ENCODE measurements around the gene ST6GALNAC5.
"Not testable (repeated sequence)": the region's sequence is repeated elsewhere in the genome, so short reads cannot be mapped to it uniquely, and the experiment has no call there.

ST6GALNAC5 gene

DNA sequence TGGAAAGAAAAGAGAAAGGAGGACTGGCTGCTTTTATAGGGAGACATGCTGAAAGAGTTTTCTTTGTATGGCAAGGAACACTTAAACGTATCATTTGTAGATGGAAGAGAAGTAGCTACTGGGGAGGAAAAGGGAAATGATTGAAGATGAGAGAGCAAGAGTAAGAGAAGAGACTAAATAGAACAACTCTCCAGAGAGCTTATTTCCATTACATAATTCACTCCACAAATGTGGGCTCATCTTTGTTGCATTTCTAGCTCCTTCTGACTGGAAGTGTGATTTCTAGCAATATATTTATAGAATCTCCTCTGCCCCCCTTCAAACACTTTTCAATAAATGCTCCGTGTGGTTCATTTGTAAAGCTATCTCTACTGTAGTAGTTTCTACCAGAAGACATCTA lies 71.0 kb downstream of the ST6GALNAC5 start:
- DNase-seq (ENCODE audit: low read depth, low spot score) = no peak

DNA sequence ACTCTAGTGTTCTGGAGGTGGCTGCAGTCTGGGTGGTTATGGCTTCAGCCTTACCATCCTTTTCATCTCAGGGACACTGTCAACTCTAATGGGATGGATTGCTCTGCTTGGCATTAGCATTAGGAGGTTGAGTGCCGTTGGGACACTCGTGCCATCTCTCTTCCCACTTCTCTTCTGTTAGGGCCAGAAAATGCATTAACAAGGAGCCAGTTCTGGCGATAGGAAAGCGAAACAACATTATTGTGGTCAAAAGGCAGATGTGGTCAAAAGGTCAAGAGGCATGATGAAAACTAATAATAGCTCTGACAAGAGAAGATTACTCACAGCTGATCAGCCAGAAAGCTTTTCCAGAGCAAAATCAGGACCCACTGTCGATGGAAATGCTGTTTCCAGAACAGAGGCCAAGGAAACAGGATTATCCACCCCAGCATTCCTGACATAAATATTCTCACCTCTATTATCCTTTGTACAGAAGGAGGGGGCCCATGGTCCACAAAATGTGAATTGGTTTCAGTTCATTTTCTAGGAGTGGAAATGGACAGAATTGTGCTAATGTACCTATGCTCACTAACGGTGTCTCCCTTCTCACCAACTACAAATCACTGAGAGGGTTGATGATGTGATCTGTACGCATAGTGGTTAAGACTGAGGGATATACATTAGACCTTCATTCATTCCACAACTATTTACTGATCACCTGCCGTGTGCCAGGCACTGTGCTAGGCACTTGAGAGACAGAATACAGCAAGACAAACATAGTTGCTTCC lies 72.0 kb downstream of the ST6GALNAC5 start:
- DNase-seq (ENCODE audit: low read depth, low spot score) = no peak

- DNase-seq (ENCODE audit: low read depth, low spot score) = no peak
Observed at GRCh38 chr1:76939817-76940216, 72.5 kb downstream of the ST6GALNAC5 start.

- DNase-seq (ENCODE audit: low read depth, low spot score) = no peak
Observed at GRCh38 chr1:76940571-76941335, 73.5 kb downstream of the ST6GALNAC5 start.

DNA sequence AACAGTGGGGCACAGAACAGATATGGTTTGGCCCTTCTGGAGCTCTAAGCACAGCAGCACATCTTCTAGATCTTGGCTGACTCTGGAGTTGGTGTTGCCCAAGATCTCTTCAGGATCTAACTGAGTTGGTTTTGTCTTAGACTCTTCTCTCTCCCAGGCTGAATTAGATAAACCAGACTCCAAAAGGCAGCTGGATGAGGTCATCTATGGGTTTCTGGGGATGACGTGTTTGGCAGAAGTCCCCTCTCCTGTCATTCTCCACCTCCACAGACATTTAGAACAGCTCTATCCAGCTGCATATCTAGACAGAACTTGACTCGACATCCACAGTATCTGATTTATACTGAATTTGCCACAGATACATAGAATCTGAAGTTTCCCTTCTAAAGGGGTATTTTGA lies 75.3 kb downstream of the ST6GALNAC5 start:
- DNase-seq (ENCODE audit: low read depth, low spot score) = no peak

GRCh38 chr1:76944942-76945341 lies 77.7 kb downstream of the ST6GALNAC5 start:
- no peak for DNase-seq (ENCODE audit: low read depth, low spot score)

DNA sequence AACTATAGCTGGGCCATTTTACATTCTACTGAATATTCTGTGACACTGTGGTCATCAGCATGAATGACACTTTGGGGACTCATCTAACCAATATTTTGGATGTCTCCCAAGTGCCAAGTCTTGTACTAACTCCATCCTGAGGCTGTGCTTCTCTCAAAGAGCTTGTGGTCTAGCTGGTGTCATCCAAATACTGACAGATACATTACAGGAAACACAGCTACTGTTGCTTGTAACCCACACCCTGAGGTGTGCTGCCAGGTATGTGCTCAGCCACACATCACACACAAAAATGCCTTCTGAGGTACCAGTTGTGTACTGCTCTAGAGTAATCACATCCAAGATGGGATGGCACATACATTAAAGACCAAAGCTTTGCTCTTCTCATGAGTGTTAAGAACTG lies 81.6 kb downstream of the ST6GALNAC5 start:
- no peak for DNase-seq (ENCODE audit: low read depth, low spot score)

DNA sequence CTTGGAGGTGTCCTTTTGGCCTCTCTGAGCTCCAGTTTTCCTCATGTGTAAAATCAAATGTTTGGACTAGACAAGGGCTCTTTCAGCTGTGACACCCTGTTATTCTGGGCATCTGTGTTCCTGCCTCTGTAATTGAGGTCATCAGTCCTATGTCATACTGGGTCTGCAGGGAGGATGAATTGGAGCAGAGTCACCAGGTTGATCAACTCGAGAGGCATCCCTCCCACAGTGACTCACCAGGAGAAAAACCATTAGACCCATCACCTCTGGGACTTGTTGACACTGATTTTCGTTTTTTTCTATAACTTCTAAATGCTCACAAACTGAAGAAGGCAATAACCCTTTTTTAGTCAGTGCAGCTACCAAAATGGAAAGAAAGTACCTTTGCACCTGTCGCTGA lies 82.2 kb downstream of the ST6GALNAC5 start:
- no peak for DNase-seq (ENCODE audit: low read depth, low spot score)

DNA sequence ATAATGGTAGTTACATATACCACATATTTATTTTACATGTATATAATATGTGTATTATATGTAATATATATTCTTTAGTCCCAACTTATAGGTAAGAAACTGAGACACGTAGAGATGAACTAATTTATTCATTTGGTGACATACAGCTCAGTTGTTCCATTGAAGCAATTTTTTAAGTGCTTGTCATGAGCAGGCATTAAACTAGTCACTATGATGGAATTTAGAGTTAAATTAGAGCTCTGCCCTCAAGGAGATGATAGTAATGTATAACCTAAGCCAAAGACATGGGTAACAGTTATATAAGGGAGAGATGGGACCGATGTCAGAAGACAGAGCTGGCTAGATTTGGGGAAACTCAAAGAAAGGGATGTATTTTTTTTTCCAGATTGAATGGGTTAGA lies 83.0 kb downstream of the ST6GALNAC5 start:
- DNase-seq (ENCODE audit: low read depth, low spot score) = no peak

DNA sequence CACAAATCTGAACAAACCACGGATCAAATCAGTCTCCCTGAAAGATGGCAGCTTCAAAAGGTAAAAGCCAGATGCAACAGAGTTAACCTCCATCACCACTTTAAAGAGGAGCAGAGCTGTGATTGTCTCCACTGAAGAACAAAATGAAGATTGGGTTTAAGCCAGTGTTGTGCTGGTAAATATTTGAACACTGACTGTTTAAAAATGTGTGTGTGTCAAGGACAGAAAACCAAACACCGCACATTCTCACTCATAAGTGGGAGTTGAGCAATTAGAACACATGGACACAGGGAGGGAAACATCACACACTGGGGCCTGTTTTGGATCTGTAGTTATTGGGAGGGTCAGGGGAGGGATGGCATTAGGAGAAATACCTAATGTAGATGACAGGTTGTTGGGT lies 83.9 kb downstream of the ST6GALNAC5 start:
- DNase-seq (ENCODE audit: low read depth, low spot score) = no peak

DNA sequence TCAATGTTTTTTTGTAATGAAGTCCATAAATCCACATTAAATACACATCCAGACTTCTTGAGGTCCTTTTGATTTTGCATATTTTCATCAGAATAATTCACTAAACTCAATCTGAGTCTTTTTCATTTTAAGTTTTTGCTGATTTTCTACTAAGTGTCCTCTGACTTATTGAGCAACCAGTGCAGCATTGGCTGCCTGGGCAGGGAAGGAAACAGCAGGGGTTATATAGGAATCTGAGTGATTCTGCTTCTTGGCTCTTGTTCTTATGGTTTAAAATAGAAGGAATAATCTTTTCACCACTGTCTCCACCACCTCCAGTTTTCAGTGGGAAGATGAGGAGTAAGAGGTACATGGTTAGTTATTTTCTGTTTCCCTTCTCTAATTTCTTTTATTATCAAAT lies 88.4 kb downstream of the ST6GALNAC5 start:
- DNase-seq (ENCODE audit: low read depth, low spot score) = no peak

DNA sequence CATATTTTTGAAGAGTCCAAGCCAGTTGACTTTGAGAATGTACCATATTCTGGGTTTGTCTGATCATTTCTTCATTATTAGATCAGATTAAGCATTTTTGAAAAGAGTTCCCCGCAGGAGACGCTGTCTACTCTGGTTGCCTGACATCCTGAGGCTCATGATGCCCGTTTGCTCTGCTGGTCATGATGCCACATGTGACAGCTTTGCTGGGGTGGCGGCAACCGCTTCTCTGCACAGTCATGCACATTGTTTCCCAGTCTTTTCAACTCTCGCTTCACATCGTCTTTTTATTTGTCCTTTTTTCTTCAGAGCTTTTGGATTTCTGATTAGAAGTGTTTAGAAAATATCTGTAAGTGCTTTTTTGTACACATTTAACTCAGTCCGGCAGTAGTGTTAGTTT lies 90.7 kb downstream of the ST6GALNAC5 start:
- no peak for DNase-seq (ENCODE audit: low read depth, low spot score)

DNA sequence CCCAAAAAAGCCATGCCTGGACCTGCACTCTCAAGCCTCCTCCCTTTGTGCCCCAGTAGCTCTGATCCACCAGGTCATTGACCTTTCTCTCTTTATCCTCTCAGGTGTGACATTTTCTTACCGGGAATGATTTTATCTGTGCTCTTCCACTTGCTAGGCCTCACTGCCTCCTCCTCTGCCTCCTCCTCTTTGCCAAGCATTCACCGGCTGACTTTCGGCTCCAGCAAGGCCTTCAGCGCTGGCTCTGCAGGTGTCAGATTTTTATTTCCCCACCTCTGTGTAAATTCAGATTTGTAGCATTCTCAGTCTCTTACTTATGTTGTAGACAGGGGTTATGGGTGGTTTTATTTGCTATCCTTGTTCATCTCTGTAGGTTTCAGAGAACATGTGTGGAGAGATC lies 91.5 kb downstream of the ST6GALNAC5 start:
- no peak for DNase-seq (ENCODE audit: low read depth, low spot score)

- no peak for DNase-seq (ENCODE audit: low read depth, low spot score)
Observed at GRCh38 chr1:76959556-76959955, 92.3 kb downstream of the ST6GALNAC5 start.

- no peak for DNase-seq (ENCODE audit: low read depth, low spot score)
Observed at GRCh38 chr1:76961181-76961819, 94.0 kb downstream of the ST6GALNAC5 start.

GRCh38 chr1:76961820-76962207 lies 94.5 kb downstream of the ST6GALNAC5 start:
- DNase-seq (ENCODE audit: low read depth, low spot score) = no peak

- DNase-seq (ENCODE audit: low read depth, low spot score) = not testable (repeated sequence)
Observed at GRCh38 chr1:76981267-76981666, 114.0 kb downstream of the ST6GALNAC5 start.

DNA sequence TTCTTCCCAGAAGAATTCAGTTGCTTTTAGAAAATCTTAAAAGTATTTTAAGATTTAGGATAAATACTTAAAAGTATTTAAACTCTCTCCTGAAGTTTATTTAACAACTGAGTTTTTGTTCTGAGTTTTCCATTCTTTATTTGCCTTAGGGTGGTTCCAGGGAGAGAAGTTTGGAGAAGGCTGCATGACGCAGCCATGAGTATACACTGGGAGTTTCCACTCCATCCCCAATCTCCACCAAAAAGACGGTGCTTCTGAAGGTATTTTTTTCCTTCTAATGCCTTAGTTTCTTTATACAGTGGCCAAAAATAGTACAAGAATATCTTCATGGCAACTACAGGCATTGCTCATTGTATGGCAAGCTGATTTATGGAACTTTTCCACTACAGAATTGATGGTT lies 122.7 kb downstream of the ST6GALNAC5 start:
- no peak for DNase-seq (ENCODE audit: low read depth, low spot score)

DNA sequence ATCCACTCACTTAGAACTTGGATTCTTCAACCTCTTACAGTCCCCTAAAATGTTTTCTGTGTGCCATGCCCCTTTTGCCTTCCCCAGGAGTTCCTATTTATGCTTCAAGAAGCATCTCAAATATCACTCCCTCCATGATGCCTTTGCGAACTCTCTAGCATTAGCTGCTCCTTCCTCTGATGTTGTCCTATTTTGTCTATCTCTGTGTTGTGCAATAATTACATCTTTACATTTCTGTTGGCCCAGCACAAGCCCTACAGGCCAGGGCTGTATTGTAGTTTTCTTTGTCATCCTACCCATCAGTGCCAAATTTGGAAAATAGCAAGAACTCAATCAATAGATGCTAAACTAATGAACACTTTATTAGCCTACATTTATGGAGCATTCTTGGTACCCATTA lies 125.8 kb downstream of the ST6GALNAC5 start:
- DNase-seq (ENCODE audit: low read depth, low spot score) = no peak

DNA sequence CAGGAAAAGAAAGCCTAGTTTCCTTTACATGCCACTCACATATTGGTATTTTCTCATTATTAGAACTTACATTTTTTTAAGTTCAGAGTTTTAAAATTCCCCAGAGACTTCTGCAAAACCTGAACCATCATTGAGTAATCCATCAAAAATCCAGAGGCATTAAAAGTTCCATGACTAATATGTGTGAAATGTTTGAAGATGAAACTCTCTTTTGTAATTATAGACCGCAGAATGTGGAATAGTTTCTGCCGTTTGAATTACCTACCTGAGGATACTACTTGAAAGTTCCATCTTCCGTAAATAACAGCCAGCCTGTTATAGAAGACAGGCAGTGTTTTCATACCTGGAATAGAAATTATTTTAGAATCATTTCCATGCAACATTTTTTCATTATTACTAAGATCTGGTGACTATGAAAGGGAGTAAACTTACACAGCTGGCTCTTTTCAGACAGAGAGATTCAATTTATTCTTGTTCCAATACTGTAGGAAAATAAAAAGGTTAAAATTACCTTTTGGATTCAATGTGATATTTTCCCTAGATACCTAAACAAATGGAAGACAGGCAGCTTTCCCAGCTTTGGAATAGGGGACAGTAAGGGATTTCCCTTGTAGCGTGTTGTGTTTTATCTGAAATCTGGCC lies 131.4 kb downstream of the ST6GALNAC5 start:
- DNase-seq (ENCODE audit: low read depth, low spot score) = peak; percentile 5

GRCh38 chr1:77007675-77008074 lies 140.4 kb downstream of the ST6GALNAC5 start:
- DNase-seq (ENCODE audit: low read depth, low spot score) = no peak

- DNase-seq (ENCODE audit: low read depth, low spot score) = no peak
Observed at GRCh38 chr1:77010937-77011336, 143.7 kb downstream of the ST6GALNAC5 start.
